OCI-LY1 (cell line): ENCODE data around the gene NFASC.

ENCODE experiments used
- CTCF ChIP-seq: fragments of 200-600 bp; sonication (generic), shearing (Covaris generic); IDR thresholded peaks from 2 replicates; pipeline ENCODE4 v1.5.1; 2017; ENCODE audit warnings: mild to moderate bottlenecking, antibody characterized with exemption, low read length, moderate library complexity, mixed read lengths
- EZH2 ChIP-seq: fragments of 200-600 bp; sonication (generic), shearing (Covaris generic); IDR thresholded peaks from 2 replicates; pipeline ENCODE4 v1.8.0; 2017; ENCODE audit warnings: borderline replicate concordance, mixed run types, mild to moderate bottlenecking, antibody characterized with exemption, low read length, moderate library complexity, mixed read lengths

- no peak for TF ChIP-seq CTCF
- no peak for TF ChIP-seq EZH2
These were observed 91.2 kb downstream of the NFASC start for GRCh38 chr1:204961765-204962419.
